GM12873 (cell line): ENCODE measurements around the gene DVL3.

Experiments
- CTCF ChIP-seq: IDR thresholded peaks from 2 replicates; pipeline ENCODE4 v1.5.1; 2012; ENCODE audit warnings: low read depth, mild to moderate bottlenecking, moderate library complexity, low read length, control low read depth; ENCODE audit not compliant: insufficient read depth; ENCODE audit errors: missing control alignments

DVL3 gene

GRCh38 chr3:184157206-184157605 is 2.0 kb downstream of the DVL3 start:
- TF ChIP-seq CTCF = no peak

- TF ChIP-seq CTCF = no peak
These were observed 3.2 kb downstream of the DVL3 start for GRCh38 chr3:184158404-184158803.

GRCh38 chr3:184160456-184160855 is 5.3 kb downstream of the DVL3 start:
- TF ChIP-seq CTCF = no peak

GRCh38 chr3:184164648-184165330 is 9.6 kb downstream of the DVL3 start:
- TF ChIP-seq CTCF = no peak

GRCh38 chr3:184165543-184165942 is 10.4 kb downstream of the DVL3 start:
- no peak for TF ChIP-seq CTCF

GRCh38 chr3:184166671-184167070 is 11.5 kb downstream of the DVL3 start:
- no peak for TF ChIP-seq CTCF

- no peak for TF ChIP-seq CTCF
These were observed 12.6 kb downstream of the DVL3 start for GRCh38 chr3:184167786-184168185.
